H1 (cell line): ENCODE measurements around the gene MAPT. TPM values are rescaled to one million over a fixed set of nuclear protein-coding genes. Genes with fewer than 3 reads are reported as not detected.

Experiments used
- BCL11A ChIP-seq, 2 experiments: IDR thresholded peaks; one replicate each; pipeline ENCODE4 v1.6.1; 2011; ENCODE audit warnings: low read depth in 2 of 2, low read length in 2 of 2, mild to moderate bottlenecking in 2 of 2
- CBX5 ChIP-seq: fragments of 300-800, 300-1000 bp; sonication (generic); IDR thresholded peaks from 2 replicates; pipeline ENCODE4 v1.7.1; 2016; ENCODE audit warnings: antibody characterized with exemption, low read length, low read depth
- CHD7 ChIP-seq: fragments of 300-600 bp; sonication (generic); IDR thresholded peaks from 2 replicates; pipeline ENCODE4 v1.7.1; 2012; ENCODE audit warnings: low read length, moderate library complexity, mild to moderate bottlenecking, inconsistent platforms; ENCODE audit not compliant: insufficient replicate concordance
- NRF1 ChIP-seq: IDR thresholded peaks from 2 replicates; pipeline ENCODE4 v1.6.1; 2011; ENCODE audit warnings: mild to moderate bottlenecking, low read depth, low read length, improper control_type of control experiment
- PHF8 ChIP-seq: fragments of 200-600 bp; sonication (generic); conservative IDR thresholded peaks from 2 replicates; pipeline ENCODE4 v1.7.1; 2012; ENCODE audit warnings: low read depth, mild to moderate bottlenecking, inconsistent platforms, low read length, moderate library complexity
- RBBP5 ChIP-seq: IDR thresholded peaks from 2 replicates; pipeline ENCODE4 v1.7.1; 2012; ENCODE audit warnings: low read depth, mild to moderate bottlenecking, inconsistent platforms, low read length, moderate library complexity, borderline replicate concordance
- SAP30 ChIP-seq: fragments of 300-600 bp; sonication (generic); IDR thresholded peaks from 2 replicates; pipeline ENCODE4 v1.7.1; 2012; ENCODE audit warnings: low read length, moderate library complexity, mild to moderate bottlenecking, inconsistent platforms; ENCODE audit not compliant: insufficient read depth, insufficient replicate concordance
- SP2 ChIP-seq: IDR thresholded peaks from 2 replicates; pipeline ENCODE4 v1.6.1; 2012; ENCODE audit warnings: mild to moderate bottlenecking, low read length, inconsistent platforms
- TAF7 ChIP-seq: optimal IDR thresholded peaks from 2 replicates; pipeline ENCODE3; 2011; ENCODE audit warnings: low read depth, mild to moderate bottlenecking, inconsistent platforms, low read length, moderate library complexity, borderline replicate concordance
- YY1 ChIP-seq: IDR thresholded peaks from 2 replicates; pipeline ENCODE4 v1.6.1; 2011; ENCODE audit warnings: low read depth, mild to moderate bottlenecking, low read length
- polyA plus RNA-seq, 7 experiments: library from polyadenylated mRNA; depleted of rRNA in 3 of 7; stranded (reverse) in 5 of 7; unstranded in 2 of 7; fragments of >200 nt in 5 of 7; fragments of 200-250 nt in 2 of 7; gene quantifications; 1 replicate in 5 of 7; 2 replicates in 1 of 7; 4 replicates in 1 of 7; pipeline versions ENCODE4 v1.2.1 to v1.2.3, GENCODE V29; 2011 to 2013; ENCODE audit warnings: missing spikeins in 2 of 7, mixed read lengths in 2 of 7
- total RNA-seq: library from RNA; stranded (reverse); fragmentation: NEBNext Ultra II Directional; extraction: Animal tissue kit (Norgen Biotek cat#: 25700); gene quantifications from 2 replicates; pipeline ENCODE4 v1.2.1, GENCODE V29; 2021

The MAPT gene
- total and polyA plus RNA-seq, 2 of the 8 experiments (the other 6 are each of a cell fraction or from before 2014, with no cell fraction given): 0.54 to 1.7 TPM

GRCh38 chr17:46044286-46044928 is 150.1 kb downstream of the MAPT start (continued):
- TF ChIP-seq YY1: peak; percentile 86
- TF ChIP-seq TAF7: no peak
- no peak for TF ChIP-seq RBBP5
- TF ChIP-seq BCL11A (IDR thresholded peaks at IDR 0.05; ENCODE audit: low read depth in 2 of 2, low read length in 2 of 2): no peak
- TF ChIP-seq SP2: no peak
- TF ChIP-seq CHD7: peak; percentile 51
- no peak for TF ChIP-seq NRF1
- no peak for TF ChIP-seq CBX5
- TF ChIP-seq PHF8: no peak
- TF ChIP-seq SAP30: no peak
